GM20000 (cell line): ENCODE results near the gene PLCH2.

Source experiments
- DNase-seq: peaks from one replicate; pipeline ENCODE4 v3.0.0; 2012; ENCODE audit warnings: low spot score
- TF ChIP-seq, protein P1 (sequence below): IDR thresholded peaks from 2 replicates; pipeline ENCODE4 v1.5.1; 2012; ENCODE audit warnings: mild to moderate bottlenecking, control low read depth; ENCODE audit errors: extremely low read depth, missing control alignments

Gene PLCH2

DNA sequence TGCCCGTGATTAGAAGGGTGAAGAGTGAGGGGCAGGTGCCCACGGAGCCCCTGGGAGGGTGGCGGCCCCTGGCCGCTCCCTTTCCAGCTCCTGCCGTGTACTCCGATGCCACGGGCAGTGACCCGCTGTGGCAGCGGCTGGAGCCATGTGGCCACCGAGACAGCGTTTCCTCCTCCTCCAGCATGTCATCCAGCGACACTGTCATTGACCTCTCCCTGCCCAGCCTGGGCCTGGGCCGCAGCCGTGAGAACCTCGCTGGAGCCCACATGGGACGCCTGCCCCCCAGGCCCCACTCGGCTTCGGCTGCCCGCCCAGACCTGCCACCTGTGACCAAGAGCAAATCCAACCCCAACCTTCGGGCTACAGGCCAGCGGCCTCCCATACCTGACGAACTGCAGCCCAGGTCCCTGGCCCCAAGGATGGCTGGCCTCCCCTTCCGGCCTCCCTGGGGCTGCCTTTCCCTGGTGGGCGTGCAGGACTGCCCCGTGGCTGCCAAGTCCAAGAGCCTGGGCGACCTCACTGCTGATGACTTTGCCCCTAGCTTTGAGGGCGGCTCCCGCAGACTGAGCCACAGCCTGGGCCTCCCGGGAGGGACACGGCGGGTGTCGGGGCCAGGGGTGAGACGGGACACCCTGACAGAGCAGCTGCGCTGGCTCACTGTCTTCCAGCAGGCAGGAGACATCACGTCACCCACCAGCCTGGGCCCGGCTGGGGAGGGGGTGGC is 28.3 kb downstream of the PLCH2 start:
- DNase-seq: no peak
- TF ChIP-seq, protein P1, sequence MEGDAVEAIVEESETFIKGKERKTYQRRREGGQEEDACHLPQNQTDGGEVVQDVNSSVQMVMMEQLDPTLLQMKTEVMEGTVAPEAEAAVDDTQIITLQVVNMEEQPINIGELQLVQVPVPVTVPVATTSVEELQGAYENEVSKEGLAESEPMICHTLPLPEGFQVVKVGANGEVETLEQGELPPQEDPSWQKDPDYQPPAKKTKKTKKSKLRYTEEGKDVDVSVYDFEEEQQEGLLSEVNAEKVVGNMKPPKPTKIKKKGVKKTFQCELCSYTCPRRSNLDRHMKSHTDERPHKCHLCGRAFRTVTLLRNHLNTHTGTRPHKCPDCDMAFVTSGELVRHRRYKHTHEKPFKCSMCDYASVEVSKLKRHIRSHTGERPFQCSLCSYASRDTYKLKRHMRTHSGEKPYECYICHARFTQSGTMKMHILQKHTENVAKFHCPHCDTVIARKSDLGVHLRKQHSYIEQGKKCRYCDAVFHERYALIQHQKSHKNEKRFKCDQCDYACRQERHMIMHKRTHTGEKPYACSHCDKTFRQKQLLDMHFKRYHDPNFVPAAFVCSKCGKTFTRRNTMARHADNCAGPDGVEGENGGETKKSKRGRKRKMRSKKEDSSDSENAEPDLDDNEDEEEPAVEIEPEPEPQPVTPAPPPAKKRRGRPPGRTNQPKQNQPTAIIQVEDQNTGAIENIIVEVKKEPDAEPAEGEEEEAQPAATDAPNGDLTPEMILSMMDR: no peak

DNA sequence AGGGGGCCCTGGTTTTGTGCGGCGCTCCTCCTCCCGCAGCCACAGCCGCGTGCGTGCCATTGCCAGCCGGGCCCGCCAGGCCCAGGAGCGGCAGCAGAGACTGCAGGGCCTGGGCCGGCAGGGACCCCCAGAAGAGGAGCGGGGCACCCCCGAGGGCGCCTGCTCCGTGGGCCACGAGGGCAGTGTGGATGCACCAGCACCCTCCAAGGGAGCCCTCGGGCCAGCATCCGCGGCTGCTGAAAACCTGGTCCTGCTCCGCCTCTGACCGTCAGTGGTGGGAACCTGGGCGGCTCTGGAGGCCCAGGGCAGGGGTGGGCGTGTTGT is 28.8 kb downstream of the PLCH2 start:
- TF ChIP-seq, protein P1: no peak
- DNase-seq: no peak

DNA sequence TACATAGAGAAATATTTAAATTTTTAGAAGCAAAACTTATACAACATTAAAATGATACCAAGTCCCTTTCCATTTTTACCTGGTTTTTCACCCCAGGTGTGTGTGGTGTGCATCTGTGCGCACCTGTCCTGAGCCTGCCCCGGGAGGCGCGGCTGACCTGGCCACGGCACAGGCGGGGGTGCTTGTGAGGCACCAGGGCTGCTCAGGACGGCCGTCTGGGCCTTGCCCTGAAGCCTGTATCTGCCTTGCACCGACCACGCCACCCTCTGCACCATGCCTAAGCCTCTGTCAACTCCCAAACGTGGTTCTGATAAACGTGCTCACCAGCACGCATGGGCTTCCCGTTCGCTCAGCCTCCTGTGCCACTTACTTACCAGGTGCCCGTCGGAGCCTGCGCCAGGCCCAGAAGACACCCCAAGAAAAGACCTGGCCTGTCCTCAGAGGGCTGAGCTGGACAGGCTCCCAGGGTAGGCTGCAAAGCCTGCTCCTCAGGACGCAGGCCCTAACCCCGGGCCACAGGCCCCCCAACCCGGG is 29.4 kb downstream of the PLCH2 start:
- TF ChIP-seq, protein P1: no peak
- no peak for DNase-seq

DNA sequence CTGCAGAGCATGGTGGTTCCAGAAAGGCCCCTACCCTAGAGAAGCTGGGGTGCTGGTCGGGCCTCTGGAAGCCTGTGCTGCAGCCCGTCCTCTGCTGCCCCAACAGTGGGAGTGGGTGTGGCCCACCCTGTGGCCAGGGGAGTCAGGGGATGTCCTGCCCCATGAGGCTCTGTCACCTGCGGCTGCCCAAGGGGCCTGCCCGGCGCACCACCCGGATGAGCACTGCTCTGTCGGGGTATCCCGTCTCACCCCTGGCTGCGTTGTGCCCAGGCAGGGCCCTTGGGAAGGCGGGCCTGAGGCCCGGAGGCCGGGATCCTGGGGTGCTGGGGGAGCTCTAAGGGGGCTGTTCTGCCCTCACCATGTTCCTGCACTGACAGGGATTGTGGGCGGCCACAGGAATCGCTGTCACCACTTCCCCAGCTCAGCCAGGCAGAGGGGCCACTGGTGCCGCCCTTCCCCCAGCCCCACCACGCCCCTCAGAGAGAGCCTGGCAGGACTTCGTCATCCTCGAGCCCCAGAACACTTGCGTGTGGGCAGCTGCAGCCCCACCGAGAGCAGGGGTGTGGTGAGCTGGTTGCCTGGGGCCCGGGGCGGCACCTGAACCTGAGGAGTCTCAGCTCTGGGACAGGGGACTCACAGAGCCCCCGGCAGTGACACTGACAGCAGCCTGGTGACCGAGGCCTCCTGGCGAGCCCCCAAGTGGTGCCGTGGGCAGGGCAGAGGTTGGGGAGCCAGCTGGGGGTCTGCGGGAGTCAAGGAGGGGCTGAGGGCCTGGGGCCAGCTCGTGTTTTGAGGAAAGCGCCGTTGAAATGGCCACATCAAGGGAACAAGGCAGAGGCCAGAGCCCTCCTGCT is 30.1 kb downstream of the PLCH2 start:
- TF ChIP-seq, protein P1: no peak
- no peak for DNase-seq

DNA sequence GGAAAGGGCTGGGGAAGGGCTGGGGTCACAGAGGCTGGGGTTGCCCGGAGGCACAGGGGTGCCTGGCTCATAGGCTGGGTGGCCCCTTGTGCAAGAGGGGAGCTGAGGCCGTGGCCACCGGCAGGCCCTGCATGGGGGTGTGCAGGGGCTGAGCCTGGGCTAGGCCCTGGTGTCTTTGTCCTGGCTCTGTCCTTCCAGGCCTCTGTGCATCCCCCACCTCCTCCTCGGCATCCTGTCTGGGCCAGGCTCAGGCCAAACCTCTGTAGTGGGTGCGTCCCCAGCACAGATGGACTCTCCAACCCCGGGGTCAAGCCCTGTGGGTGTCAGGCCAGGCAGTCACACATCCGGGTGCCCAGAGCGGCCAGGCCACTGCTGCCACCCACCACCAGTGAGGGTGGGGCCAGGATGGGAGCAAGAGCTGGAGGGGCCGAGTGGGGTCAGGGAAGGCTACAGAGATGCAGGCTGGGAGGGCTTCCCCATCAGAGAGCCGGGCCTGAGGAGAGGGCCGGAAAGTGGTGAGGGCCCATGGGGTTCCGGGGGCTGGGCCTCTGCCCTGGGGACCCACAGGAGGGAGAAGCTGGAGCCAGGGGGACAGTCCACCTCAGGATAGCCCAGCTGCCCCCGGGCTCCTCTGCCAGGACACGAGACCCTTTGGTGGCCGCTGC is 30.9 kb downstream of the PLCH2 start:
- TF ChIP-seq, protein P1: no peak
- no peak for DNase-seq

DNA sequence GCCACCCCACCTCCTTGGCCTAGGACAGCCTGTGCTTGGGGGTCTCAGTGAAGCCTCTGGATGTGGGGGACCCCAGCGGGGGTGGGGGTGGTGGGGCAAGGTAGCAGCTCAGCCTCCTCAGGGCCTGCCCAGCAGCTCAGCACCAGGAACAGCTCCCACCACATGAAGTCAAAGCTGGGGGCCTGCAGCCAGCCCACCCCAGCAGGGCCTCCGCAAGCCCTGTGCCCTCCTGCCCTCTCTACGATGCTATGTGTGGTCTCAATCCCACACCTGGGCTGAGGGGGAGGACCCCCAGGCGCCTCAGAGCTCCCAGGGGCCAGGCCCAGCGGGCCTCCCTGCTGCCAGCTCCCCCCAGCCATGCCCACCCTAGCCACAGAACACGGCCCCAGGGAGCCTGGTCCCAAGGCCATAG is 31.7 kb downstream of the PLCH2 start:
- DNase-seq: no peak
- TF ChIP-seq, protein P1: no peak

DNA sequence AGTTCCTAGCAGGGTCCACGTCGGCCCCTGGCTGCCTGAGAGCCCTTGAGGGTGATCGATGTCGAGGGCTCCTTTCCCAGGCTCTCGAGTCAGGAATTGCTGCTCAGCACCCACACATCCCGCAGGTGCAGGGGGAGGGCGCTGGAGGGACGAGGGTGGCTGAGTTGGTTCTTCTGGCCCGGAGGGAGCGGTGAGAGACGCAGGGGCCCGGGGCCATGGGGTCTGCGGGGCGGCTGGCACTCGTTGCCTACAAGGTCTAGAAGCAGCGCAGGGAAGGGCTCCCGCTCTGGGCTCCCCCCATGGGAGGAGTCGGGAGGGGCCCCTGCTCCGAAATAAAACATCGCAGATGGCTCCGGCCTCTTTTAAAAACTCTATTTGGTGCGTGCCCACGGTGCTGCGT is 32.1 kb downstream of the PLCH2 start:
- TF ChIP-seq, protein P1: no peak
- no peak for DNase-seq
